Left kidney (tissue), 2 donors: ENCODE results near the gene HLX. TPM values are rescaled to one million over a fixed set of nuclear protein-coding genes. Genes with fewer than 3 reads are reported as not detected.

ENCODE experiments used
- DNase-seq: peaks from one replicate; pipeline ENCODE4 v3.0.0-alpha.2; 2013
- polyA plus RNA-seq: library from polyadenylated mRNA; unstranded; fragments of 120-200 nt; gene quantifications from one replicate; pipeline ENCODE4 v1.2.1, GENCODE V29; 2013; ENCODE audit not compliant: insufficient read length

The HLX gene
- polyA plus RNA-seq, 1 donor, result 5.3 TPM

DNA sequence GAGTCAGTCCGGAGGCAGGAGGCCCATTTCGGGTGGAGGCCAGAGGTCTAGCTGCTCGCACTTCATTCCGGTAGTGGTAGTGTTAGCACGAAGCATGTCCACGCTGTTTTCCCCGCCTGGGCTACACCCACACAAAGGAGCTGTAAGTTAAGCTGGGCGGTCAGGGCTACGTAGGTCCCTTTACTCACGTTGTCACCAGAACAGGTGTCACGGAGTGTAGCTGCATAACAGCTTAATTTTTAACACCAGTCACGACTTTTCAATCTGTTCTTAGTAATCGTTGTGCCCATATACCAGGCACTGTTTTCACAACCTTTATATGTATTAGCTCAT is 15.6 kb downstream of the HLX start:
- no peak for DNase-seq

DNA sequence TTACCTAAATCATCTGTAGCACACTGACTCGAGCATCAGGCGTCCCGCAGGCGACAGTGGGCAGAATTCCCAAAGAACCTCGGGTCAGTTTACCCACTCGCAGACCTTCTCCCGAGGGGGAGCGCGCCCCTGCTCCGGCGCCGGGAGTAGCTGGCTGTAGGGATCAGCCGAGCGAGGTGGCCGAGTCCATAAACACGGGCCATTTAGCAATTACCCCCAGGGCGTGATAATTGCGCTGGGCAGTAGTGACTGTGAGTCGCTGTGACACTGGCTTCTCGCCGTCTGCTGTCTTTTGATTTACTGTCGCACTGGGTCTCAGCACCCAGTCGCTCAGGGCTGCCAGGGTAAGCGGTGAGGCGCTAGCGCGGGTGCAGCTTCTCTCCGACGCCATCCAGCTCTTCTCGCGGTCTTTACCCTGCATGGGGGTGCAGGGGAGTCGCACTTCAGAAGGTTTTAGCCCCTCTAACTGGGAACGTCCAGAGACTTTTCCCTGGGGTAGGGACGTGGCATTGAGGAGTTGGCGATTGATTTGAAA is 16.2 kb downstream of the HLX start:
- DNase-seq, result no peak

DNA sequence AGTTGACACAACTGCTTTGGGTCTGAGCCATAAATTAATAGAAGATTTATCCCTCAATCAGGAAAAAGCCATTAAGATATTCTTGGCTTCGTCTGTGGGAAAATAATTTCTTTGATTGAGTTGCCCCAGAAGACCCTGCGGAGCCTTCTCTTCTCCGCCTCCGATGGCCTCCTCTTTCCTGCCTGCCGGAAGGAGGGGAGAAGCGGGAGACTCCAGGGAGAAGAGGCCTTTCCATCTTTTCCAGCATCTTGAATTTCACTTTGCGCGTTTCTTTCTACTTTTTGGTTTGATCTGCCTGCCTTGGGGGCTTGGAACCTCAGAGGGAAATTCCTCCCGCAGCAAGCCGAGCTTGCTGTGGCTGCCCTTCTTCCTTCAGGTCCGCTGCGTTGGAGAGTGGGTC is 16.8 kb downstream of the HLX start:
- no peak for DNase-seq

DNA sequence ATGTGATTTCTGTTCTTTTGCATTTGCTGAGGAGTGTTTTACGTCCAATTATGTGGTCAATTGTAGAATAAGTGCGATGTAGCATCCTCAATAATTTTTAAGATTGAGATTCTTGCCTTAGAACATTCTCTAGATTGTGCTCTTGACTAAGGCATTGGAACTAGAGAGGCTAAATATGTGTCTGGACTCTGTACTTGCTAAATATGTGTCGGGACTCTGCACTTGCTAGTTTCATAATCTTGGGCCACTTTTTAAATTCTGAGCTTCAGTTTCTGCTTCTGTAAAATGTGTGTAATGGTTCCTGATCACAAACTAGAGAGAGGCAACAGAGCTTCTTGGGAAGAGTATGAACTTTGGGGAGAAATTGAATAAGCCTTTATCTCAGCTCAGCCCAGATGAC is 21.6 kb downstream of the HLX start:
- no peak for DNase-seq

DNA sequence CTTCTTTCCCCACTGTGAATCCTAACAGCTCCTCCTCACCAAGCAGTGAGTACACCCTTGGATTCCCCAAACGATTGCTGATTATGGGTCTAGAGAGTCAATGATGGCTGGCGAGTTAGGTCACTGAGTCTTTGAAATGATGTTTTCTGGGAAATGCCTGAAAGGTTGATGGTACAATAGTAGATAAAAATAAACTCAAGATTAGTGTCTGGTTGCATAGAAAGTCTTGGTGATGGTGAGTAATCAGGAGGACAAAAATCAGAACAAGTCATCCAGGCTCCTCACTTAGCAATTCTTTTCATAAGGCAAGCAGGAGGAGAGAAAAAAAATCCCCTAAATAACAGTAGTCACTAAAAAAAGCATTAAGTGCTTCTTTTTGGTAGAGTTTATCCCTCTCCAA is 22.6 kb downstream of the HLX start:
- no peak for DNase-seq

DNA sequence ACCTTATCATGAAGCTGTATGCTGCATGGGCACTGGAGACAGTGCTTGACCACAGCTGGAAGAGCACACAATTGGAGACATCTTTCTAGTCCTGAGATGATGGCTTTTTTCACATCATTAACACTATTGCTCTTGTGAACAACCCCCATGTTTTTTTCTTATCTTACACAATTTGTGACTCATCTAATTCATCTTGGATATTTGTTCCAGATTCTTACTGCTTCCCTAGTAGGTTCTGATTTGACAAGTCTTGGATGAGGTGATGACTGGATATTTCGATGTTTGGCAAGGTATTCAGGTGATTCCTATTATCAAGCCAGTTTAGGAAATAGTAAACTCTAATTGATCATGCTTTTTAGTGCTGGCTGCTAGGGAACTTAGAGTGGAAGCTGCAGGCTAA is 23.7 kb downstream of the HLX start:
- no peak for DNase-seq

DNA sequence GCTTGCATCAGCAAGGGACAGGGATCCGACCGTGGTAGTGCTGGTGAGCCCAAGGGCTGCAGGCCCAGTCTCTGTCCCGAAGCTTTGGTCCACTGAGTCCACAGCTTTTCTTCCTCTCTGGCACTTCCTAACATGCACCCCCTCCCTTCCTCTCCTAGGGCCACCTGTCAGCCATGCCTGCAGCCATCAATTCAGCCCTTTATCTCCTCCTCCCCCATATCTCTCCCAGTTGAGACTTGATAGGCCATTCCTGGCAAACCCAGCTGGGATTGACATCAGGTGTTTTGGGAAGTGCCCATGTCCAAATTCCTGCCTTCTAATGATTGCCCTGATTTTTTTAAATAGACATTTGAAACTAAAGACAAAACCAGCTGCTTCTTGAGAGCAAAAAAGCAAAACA is 25.6 kb downstream of the HLX start:
- DNase-seq, result no peak

DNA sequence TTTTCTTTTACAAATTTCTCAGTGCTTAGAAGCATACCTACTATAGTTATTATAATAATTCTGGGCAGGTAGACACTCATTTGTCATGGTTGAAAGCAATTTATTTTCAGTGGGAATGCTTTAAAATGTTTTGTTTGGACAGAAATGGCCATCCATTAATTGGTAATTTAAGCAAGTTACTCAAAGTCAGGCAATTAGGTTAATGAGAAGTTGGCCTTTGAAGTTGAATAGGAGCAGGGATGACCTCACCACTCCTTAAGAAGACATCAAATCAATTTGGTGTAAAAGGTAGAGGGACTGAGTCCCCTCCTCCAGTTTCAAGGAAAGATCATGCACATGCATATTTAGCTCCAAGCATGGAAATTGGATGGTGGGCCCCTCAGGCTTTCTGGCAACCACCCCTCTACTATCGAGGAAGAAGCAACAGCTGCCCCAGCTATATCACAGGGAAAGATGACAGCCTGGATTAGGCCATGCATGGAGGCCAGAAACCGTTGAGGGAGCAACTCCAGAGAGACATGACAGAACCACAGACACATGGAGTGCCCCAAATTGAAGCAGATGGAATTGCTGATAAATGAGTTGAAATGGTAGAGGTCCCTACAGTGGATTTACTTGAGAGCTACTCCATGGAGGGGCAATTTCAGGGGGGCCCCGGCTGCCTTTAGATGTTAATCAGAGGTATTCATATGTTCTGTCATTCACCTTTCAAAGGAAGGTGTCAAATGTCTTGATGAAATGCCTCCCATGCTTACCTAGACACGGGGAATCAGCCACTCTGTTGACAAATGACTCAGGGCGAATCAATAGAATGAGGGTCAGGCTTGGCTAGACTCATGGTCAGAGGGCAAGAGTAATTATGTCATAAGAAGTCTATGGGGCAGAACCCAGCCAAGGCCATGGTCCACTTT is 26.7 kb downstream of the HLX start:
- DNase-seq, result no peak

DNA sequence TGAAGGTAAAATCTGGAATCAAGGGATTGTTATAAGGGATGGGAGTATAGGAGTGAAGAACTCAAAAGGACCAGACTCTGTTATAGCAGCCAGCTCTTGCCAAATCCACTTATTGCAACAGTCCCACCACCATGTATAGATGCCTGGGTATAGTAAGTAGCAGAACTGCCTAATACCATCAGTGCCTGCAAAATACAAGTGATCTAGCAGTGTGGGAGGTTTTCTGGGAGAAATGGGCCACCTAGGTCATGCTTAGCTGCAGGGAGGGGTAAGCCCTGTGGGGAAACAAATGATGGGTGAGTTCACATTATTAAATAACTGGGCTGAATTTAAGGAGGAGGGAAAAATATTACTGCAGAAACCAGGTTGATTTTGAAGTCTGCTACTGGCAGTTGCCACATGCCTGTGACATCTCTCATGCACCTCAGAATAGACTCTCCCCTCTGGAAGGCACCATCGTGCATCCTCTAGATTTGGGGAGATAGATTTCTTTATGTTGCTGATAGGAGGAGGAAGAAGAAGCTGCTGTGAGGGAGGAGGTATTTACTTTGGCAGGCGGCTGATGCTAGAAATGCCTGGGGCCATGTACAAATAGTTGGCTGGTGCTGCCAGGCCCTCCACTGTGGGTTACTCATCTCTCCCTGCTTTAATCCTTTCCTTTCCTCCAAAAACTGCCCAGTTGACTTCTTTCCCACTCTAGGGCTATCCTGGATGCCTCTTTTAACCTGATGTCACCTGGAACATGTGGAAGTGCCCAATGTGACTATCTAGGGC is 27.5 kb downstream of the HLX start:
- DNase-seq, result no peak

DNA sequence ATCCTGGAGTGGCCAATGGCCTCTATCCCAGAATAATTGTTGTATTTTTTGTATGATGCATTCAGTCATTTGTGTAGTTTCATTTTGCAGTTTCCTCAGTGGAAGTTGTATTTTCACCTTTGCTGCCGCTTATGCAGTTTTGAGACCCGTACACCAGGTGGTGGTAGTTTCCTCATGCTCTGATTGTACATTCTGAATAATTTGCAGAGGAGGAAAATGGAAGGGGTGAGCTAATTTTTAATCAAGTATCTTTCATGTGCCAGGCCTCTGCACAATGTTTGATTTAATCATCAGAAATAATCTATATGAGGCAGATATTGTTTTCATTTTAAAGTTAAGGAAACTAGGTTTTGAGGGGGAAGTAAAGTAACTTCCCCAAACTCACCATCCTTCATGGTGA is 29.5 kb downstream of the HLX start:
- no peak for DNase-seq

DNA sequence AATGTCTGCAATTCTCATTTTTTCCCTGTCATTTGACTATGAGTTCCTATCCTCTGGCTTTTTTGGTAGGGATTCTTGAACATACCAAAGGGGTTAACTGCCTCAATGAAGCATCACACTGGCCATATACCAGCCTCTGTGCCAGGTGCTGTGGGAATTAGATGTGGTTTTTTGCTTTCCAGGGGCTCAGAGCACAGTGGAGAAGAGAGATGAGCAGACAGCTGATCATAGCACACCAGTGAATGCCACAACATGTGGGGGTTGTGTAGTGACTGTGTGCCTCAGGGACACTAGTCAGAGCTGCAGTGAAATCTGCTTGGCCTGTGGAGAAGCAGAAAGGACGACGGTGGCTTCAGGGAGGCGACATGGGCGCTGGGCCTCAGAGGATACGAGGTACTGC is 30.8 kb downstream of the HLX start:
- DNase-seq, result no peak

DNA sequence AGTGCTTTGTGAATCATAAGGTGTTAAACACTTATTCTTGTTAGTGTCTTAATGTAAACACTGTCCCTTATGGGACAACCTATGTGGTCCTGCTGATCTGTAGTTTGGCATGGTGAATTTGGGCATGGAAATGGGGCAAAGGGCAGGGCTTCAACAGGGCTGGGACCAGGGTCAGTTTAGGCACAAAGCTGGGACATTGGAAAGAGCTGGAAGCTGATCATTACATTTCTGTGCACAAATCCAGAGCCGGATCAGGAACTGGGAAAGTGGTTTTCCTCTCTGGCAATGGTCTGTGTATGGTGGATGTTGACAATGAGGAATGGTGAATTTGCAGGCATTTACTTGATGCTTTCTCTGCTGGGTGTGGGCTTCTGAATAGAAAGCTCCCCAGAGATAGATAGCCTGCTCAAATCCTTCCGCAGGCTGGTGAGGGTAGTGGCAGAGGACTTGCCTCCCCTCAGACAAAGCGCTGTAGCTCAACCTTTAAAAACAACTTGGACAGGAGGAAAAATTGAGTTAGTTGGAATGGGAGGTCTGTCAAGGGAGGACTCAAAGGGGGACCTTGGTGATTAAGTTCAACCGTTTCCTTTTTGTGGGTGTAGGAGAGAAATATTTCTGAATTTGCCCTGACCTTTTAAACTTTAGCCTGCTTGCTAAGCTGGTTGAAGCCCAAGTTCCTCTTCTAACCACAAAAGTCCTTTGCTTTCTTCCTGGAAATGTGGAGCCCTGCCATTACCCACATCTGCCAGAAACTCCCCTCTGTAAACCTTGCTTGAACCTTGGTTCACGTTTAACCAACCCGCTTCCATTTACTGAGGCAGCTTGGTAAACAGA is 35.3 kb downstream of the HLX start:
- DNase-seq, result no peak

DNA sequence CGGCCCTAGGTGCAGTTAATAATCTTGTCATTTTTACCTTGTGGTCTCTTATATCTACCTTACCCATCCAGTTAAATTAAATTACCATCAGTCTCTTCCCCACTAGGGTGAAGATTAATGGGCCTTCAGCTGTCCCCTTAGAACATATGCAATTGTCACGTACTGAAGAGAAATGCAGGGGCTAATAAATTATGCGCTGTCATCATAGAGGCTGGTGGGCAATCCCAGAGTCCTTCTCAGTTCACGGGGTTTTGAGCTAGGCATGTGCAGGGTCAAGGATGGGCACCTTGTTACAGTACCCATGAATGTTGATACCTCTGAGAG is 35.8 kb downstream of the HLX start:
- no peak for DNase-seq

DNA sequence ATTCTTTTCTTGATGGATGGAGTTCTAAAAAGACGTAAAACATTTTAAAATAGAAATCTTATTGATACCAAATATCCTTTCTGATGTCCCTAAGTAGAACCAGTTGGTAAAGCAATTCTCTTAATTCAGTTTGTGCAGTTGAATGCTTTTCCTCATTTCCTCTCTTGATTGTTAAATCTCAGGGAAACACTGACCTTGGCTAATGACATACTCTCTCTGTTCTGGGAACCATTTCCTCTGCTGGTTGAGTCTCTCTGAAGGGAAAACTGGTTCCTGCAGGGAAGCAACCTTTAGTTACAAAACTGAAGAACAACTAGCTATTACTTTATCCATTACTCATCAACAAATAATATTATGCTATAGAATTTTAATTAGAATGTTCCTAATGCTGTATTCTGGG is 36.7 kb downstream of the HLX start:
- no peak for DNase-seq

DNA sequence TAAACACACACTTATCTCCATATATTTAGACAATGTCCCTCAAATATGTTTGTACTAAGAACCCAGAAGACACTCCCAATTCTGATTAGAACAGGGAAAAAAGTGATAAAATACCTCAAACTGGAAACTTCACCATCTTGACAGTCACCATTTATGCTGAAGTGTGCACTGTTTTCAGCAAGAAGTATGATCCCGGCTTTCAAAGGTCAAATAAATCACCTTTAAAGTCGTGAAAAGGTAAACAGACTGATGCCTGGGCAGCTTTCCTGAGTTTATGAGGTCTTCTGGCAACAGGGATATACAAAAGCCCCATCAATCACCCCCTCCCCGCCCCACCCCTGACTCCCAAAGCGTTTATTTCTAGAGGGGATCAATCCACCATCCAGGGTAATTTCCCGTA is 37.9 kb downstream of the HLX start:
- DNase-seq, result no peak

DNA sequence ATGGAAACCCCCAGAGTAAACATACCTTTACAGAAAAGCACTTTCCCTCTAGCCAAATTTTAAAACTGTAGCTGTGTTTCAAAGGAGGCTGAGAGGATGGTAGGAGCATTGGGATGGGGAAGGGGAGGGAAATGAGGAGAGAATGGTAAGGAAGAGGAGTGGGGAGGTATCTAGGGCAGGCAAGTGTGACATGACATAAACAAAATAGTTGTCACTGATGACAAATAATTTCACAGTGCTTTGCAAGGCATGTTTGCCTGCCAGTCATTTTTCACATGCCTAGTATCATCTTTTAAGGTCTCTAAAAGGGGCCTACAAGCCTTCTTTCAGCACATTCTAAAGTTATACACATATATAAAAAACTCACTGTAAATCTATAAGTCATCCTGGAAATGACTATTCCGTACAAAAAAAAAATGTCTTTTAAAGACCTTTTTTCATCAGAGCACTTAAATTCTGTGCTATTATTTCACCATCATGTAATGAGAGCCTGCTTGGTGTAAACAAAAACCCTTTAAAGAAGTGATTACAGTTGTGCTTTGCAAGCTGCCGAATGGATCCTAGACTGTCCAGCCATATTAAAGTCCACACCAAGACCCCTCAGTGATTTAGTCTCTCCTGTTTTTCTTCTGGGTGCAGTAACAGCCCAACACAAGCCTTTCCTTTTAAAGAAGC is 38.4 kb downstream of the HLX start:
- no peak for DNase-seq

DNA sequence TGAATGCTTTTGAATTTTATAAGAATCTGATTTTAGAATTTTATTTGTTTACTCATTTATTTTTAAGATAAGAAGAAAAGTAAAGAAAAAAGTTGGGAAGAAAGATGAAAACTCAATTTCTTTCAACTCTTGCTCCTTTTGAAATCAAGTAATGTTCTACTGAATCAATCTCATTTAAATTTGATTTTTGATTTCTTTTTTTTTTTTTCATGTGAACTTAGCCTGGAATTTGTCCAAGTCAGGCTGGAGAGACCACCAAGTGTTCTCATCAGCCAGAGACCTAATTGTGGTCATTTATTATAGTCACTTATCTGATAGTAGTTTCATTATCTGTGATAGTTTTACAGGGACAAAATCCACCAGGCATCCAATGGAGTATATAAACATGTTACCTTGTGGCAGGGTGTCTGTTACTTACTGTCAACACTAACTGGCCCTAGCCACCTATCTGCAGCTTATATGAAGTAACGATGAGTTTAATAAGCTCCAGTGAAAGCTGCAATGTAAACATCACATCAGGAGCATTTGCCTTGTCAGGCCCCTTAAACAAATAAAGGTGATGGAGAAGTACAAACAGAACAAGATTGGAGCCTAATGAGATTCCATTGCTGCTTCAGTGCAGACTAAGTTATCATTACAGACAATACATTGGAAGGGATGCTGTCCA is 39.2 kb downstream of the HLX start:
- DNase-seq, result no peak

DNA sequence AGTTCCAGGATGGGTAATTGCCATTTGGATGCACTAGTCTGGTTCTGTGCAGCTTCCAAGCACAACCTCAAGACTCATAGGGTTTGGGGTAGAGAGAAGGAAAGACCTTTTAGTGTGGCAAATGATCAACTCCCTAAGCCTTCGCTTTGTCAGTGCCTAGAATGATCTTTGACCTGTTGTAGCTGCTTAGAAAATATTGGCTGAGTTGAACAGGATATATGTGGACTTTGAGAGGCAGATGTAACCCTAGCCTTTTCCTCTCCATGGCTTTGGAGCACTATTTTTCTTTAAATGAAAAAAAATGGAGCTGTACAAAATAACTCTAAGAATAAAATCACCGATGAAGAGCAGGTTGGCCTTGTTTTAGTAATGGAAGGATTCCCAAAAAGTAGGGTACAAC is 41.7 kb downstream of the HLX start:
- no peak for DNase-seq

DNA sequence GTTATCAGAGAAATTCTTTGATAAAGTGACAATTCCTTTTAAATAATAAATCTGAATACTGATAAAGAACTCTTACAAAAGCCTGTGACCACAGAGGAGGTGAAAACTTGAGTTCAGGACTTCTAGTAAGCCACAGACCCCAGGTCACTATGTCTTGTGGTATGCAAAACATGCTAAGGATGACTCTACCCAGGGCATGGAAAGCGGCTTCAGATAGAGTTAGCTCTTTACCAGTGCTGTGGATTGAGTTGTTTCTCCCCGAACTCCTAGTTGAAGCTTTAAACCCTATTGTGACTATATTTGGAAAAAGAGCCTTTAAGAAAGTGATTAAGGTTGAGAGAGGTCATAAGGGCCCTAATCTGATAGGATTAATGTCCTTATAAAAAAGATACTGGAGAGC is 42.3 kb downstream of the HLX start:
- DNase-seq, result no peak

DNA sequence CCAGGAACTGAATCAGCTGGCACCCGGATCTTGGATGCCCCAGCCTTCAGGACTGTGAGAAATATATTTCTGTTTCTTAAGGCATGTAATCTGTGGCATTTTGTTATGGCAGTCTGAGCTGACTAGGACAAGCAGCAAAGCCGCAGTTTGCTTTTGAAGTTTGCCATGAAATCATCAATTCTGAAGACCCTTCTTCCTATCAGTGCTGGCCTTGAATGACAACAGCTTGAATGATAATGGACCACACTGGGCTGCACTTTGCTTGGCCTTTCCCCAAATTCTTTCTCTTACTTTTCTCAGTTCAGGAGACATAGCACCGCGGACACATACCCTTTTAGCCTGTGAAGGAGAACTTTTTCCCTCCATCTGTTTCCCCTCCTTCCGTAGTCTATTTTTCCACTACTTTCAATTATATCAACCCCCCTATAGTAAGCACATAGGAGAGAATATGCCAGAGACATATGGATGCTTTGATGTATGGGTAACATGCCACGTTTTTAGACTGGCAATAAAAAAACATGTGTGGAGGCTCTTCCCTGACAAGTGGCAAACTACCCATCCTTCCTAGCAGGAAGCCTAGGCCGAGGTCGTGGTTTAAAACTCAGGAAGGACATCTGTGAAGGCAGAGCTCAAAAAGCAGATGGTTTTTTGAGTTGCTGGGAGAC is 42.9 kb downstream of the HLX start:
- no peak for DNase-seq

DNA sequence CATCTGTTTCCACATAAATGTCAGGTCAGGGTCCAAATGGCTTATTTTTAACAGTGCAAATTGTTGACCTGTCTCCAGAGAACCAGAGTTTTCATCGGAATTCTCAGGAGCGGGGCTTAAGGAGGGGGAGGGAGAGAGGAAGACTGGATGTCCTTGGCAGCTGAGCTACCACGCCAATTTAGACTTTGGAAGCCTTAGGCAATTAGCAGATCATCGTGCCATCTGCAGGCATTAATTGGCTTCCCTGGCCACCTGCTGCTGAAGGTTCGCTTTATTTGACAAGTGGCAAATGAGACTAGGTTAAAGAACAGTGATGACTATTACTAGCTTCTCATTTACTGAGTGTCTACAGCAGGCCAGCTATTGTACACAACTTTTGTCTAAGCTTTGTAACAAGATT is 43.7 kb downstream of the HLX start:
- no peak for DNase-seq
